ENCODE results near the gene STARD13. TPM values are rescaled to one million over a fixed set of nuclear protein-coding genes. Genes with fewer than 3 reads are reported as not detected.

Gene STARD13
- total RNA-seq, 1 donor: 52.2 TPM

GRCh38 chr13:33206425-33206824 is 79.1 kb downstream of the STARD13 start:
- no peak for DNase-seq (ENCODE audit: low read depth)
- TF ChIP-seq, protein P1, sequence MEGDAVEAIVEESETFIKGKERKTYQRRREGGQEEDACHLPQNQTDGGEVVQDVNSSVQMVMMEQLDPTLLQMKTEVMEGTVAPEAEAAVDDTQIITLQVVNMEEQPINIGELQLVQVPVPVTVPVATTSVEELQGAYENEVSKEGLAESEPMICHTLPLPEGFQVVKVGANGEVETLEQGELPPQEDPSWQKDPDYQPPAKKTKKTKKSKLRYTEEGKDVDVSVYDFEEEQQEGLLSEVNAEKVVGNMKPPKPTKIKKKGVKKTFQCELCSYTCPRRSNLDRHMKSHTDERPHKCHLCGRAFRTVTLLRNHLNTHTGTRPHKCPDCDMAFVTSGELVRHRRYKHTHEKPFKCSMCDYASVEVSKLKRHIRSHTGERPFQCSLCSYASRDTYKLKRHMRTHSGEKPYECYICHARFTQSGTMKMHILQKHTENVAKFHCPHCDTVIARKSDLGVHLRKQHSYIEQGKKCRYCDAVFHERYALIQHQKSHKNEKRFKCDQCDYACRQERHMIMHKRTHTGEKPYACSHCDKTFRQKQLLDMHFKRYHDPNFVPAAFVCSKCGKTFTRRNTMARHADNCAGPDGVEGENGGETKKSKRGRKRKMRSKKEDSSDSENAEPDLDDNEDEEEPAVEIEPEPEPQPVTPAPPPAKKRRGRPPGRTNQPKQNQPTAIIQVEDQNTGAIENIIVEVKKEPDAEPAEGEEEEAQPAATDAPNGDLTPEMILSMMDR (IDR thresholded peaks at IDR 0.05; ENCODE audit: insufficient read depth, low read depth, low read length): no peak
- H3K4me3 ChIP-seq (ENCODE audit: low read depth, low read length): no peak overlapping the region

GRCh38 chr13:33205804-33206221 is 79.7 kb downstream of the STARD13 start:
- TF ChIP-seq, protein P1 (IDR thresholded peaks at IDR 0.05; ENCODE audit: insufficient read depth, low read depth, low read length): no peak
- peak overlapping the region; percentile 58 for H3K4me3 ChIP-seq (ENCODE audit: low read depth, low read length)
- DNase-seq (ENCODE audit: low read depth): peak; percentile 87

- TF ChIP-seq, protein P1 (IDR thresholded peaks at IDR 0.05; ENCODE audit: insufficient read depth, low read depth, low read length): no peak
- no peak for DNase-seq (ENCODE audit: low read depth)
- peak overlapping the region; percentile 58 for H3K4me3 ChIP-seq (ENCODE audit: low read depth, low read length)
These were observed 80.3 kb downstream of the STARD13 start for GRCh38 chr13:33205224-33205623.

GRCh38 chr13:33204130-33204927 is 81.2 kb downstream of the STARD13 start:
- H3K4me3 ChIP-seq (ENCODE audit: low read depth, low read length): peak overlapping the region; percentile 58
- peak; percentile 98 for DNase-seq (ENCODE audit: low read depth)
- TF ChIP-seq, protein P1 (IDR thresholded peaks at IDR 0.05; ENCODE audit: insufficient read depth, low read depth, low read length): no peak

- DNase-seq (ENCODE audit: low read depth): no peak
- H3K4me3 ChIP-seq (ENCODE audit: low read depth, low read length): no peak overlapping the region
- TF ChIP-seq, protein P1 (IDR thresholded peaks at IDR 0.05; ENCODE audit: insufficient read depth, low read depth, low read length): no peak
These were observed 82.8 kb downstream of the STARD13 start for GRCh38 chr13:33202644-33203169.

DNA sequence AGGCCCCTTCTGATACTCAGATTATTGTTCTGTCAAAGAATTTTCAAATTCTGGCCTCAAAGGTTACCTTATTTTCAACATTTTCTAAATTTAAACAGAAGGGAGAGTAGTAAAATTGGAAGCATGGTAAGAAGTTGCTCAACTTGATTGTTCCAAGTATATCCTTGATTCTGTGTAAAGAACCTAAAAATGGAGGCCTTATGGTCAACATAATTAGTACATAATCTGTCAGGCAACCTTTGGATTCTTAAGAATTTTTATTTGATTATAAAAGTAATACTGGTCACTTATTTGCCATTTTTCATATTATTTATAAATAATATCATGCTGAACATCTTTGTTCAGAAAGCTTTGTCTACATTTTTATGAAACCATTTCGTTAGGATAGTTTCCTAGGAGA is 83.9 kb downstream of the STARD13 start:
- H3K4me3 ChIP-seq (ENCODE audit: low read depth, low read length): no peak overlapping the region
- no peak for DNase-seq (ENCODE audit: low read depth)
- TF ChIP-seq, protein P1 (IDR thresholded peaks at IDR 0.05; ENCODE audit: insufficient read depth, low read depth, low read length): no peak
